GM12892 (cell line): ENCODE results near the gene DLG2.

Experiments used
- POLR2A ChIP-seq: IDR thresholded peaks from 2 replicates; pipeline ENCODE4 v1.6.1; 2011; ENCODE audit warnings: low read depth, low read length, control low read depth
- POLR2AphosphoS5 ChIP-seq: IDR thresholded peaks from 2 replicates; pipeline ENCODE4 v1.6.1; 2011; ENCODE audit warnings: low read depth, low read length, control low read depth
- TAF1 ChIP-seq: IDR thresholded peaks from 2 replicates; pipeline ENCODE4 v1.6.1; 2011; ENCODE audit warnings: low read depth, mild to moderate bottlenecking, control low read depth, low read length, borderline replicate concordance

DNA sequence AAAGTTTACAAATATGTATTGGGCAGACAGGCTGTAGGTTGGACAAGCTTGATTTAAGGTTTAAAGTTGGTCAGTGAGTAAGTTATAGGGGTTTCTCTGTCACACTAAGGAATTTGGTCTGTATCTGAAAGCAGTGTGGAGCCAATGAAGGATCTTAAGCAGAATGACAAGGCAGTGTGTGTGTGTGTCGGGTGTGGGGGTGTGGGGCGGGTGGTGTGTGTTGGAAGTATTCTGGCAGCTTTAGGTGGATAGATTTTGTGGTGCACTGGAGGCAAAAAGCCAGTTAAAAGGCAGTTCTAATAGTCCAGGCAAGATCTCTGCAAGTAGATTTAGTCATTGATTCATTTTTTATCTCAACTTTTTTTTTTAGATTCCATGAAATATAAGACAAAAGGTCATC lies 1334.2 kb downstream of the DLG2 start:
- TF ChIP-seq POLR2AphosphoS5 = no peak
- TF ChIP-seq POLR2A = no peak
- no peak for TF ChIP-seq TAF1
